Caco-2 (cell line): ENCODE measurements around the gene TENT5A. TPM values are rescaled to one million over a fixed set of nuclear protein-coding genes. Genes with fewer than 3 reads are reported as not detected.

ENCODE experiments used
- BruUV-seq: library from RNA; stranded (reverse); fragments of 400-500 nt; replicated peaks from 2 replicates; lab custom pipeline; 2021; lab: Mats Ljungman, UMichigan
- CTCF ChIA-PET: fragments of 300-600 bp; sonication (Branson Sonifier 250); formaldehyde crosslinking; loops from one replicate; lab custom pipeline; 2022; ENCODE audit warnings: antibody characterized with exemption; lab: Charles Lee
- POLR2A ChIA-PET: fragments of 300-600 bp; sonication (Branson Sonifier 250); formaldehyde crosslinking; loops from one replicate; lab custom pipeline; 2022; ENCODE audit warnings: antibody characterized with exemption; lab: Charles Lee
- DNase-seq, 2 experiments: peaks; one replicate each; pipeline versions ENCODE4 v3.0.0 to v3.0.0-alpha.2; 2020 to 2022
- H3K27me3 ChIP-seq: replicated peaks from 2 replicates; pipeline ENCODE4 v1.6.0; 2011; ENCODE audit warnings: low read length; ENCODE audit not compliant: control insufficient read depth, insufficient read depth
- H3K36me3 ChIP-seq: 2 replicates; pipeline ENCODE4 v1.5.1; 2011; ENCODE audit warnings: low read length; ENCODE audit not compliant: control insufficient read depth, insufficient read depth
- H3K4me1 ChIP-seq: fragments of 250-450 bp; sonication (Bioruptor Pico); 2 replicates; pipeline ENCODE4 v1.5.1; 2020; ENCODE audit warnings: mild to moderate bottlenecking
- H3K4me3 ChIP-seq: 2 replicates; pipeline ENCODE4 v1.5.1; 2011; ENCODE audit warnings: low read depth, mild to moderate bottlenecking, control low read depth, low read length
- H3K9me3 ChIP-seq: fragments of 250-450 bp; sonication (Bioruptor Pico); 2 replicates; pipeline ENCODE4 v1.5.1; 2020; ENCODE audit warnings: mild to moderate bottlenecking, moderate library complexity
- H3K27ac Mint-ChIP-seq: one replicate; pipeline ENCODE4 v1.8.0; 2022; ENCODE audit warnings: mixed read lengths; ENCODE audit not compliant: unreplicated experiment
- H3K27me3 Mint-ChIP-seq: one replicate; pipeline ENCODE4 v1.8.0; 2022; ENCODE audit warnings: mixed read lengths; ENCODE audit not compliant: insufficient read depth, unreplicated experiment
- H3K36me3 Mint-ChIP-seq: one replicate; pipeline ENCODE4 v1.8.0; 2022; ENCODE audit warnings: mild to moderate bottlenecking, mixed read lengths; ENCODE audit not compliant: insufficient read depth, unreplicated experiment
- H3K4me1 Mint-ChIP-seq: one replicate; pipeline ENCODE4 v1.8.0; 2022; ENCODE audit warnings: low read depth, mixed read lengths; ENCODE audit not compliant: unreplicated experiment
- H3K4me3 Mint-ChIP-seq: one replicate; pipeline ENCODE4 v1.8.0; 2022; ENCODE audit warnings: mild to moderate bottlenecking, moderate library complexity, mixed read lengths; ENCODE audit not compliant: unreplicated experiment
- H3K9me3 Mint-ChIP-seq: one replicate; pipeline ENCODE4 v1.8.0; 2022; ENCODE audit warnings: mixed read lengths; ENCODE audit not compliant: unreplicated experiment
- CTCF ChIP-seq, 2 experiments: fragments of 200-600 bp in 1 of 2; IDR thresholded peaks; 1 replicate in 1 of 2; 2 replicates in 1 of 2; pipeline versions ENCODE4 v1.5.1 to v1.8.0; 2011 to 2022; ENCODE audit warnings: antibody characterized with exemption in 1 of 2, control low read depth in 1 of 2, inconsistent platforms in 1 of 2, low read depth in 1 of 2, low read length in 1 of 2, mild to moderate bottlenecking in 1 of 2, moderate library complexity in 1 of 2; ENCODE audit not compliant: insufficient read depth in 1 of 2, severe bottlenecking in 1 of 2, unreplicated experiment in 1 of 2
- intact Hi-C: fragments of 100-400 bp; cut with micrococcal nuclease; formaldehyde crosslinking; loops from one replicate; pipeline ENCODE4 v1.10.0; 2022; ENCODE audit not compliant: unreplicated experiment
- total RNA-seq: library from RNA; stranded (reverse); gene quantifications from 2 replicates; pipeline ENCODE4 v1.2.3, GENCODE V29; 2022

TENT5A gene
- total RNA-seq, 1 experiment from 2014 or later = 45.0 TPM

- H3K36me3 Mint-ChIP-seq = no peaks in the 10 kb centered on the region
- ChIA-PET CTCF (no interaction called here), POLR2A (no interaction called here)
- no peaks in the 10 kb centered on the region for H3K36me3 ChIP-seq
- peaks cover 12% of the 10 kb centered on the region for H3K9me3 Mint-ChIP-seq
- H3K27me3 ChIP-seq = no peaks in the 10 kb centered on the region
- no peak overlapping the region for H3K4me3 Mint-ChIP-seq
- H3K27me3 Mint-ChIP-seq = no peaks in the 10 kb centered on the region
- TF ChIP-seq CTCF (IDR thresholded peaks at IDR 0.05; ENCODE audit: insufficient read depth in 1 of 2, low read depth in 1 of 2, low read length in 1 of 2, severe bottlenecking in 1 of 2, unreplicated experiment in 1 of 2) = no peak
- H3K4me1 Mint-ChIP-seq = peaks cover 5% of the 10 kb centered on the region
- peaks cover 38% of the 10 kb centered on the region for H3K4me1 ChIP-seq
- DNase-seq = no peak
- no peaks in the 10 kb centered on the region for H3K9me3 ChIP-seq
- no peak overlapping the region for H3K27ac Mint-ChIP-seq
- H3K4me3 ChIP-seq = no peak overlapping the region
- intact Hi-C loops = no loop called here
- no TSS peak for BruUV-seq
These were observed 12.1 kb upstream of the TENT5A start for GRCh38 chr6:81764531-81764930.

GRCh38 chr6:81763968-81764367 lies 11.5 kb upstream of the TENT5A start:
- ChIA-PET CTCF (no interaction called here), POLR2A (no interaction called here)
- Mint-ChIP-seq H3K36me3 (no peaks in the 10 kb centered on the region), H3K9me3 (peaks cover 12% of the 10 kb centered on the region), H3K27ac (no peak overlapping the region), H3K27me3 (no peaks in the 10 kb centered on the region), H3K4me3 (no peak overlapping the region), H3K4me1 (peaks cover 9% of the 10 kb centered on the region)
- no TSS peak for BruUV-seq
- Histone ChIP-seq H3K36me3 (no peaks in the 10 kb centered on the region), H3K9me3 (no peaks in the 10 kb centered on the region), H3K27me3 (no peaks in the 10 kb centered on the region), H3K4me1 (peaks cover 44% of the 10 kb centered on the region), H3K4me3 (no peak overlapping the region)
- DNase-seq = no peak
- intact Hi-C loops = no loop called here
- no peak for TF ChIP-seq CTCF (IDR thresholded peaks at IDR 0.05; ENCODE audit: insufficient read depth in 1 of 2, low read depth in 1 of 2, low read length in 1 of 2, severe bottlenecking in 1 of 2, unreplicated experiment in 1 of 2)

GRCh38 chr6:81763051-81763450 lies 10.6 kb upstream of the TENT5A start:
- Histone ChIP-seq H3K4me3 (no peak overlapping the region), H3K4me1 (peaks cover 48% of the 10 kb centered on the region), H3K27me3 (no peaks in the 10 kb centered on the region), H3K9me3 (no peaks in the 10 kb centered on the region), H3K36me3 (no peaks in the 10 kb centered on the region)
- ChIA-PET CTCF (no interaction called here), POLR2A (no interaction called here)
- TF ChIP-seq CTCF (IDR thresholded peaks at IDR 0.05; ENCODE audit: insufficient read depth in 1 of 2, low read depth in 1 of 2, low read length in 1 of 2, severe bottlenecking in 1 of 2, unreplicated experiment in 1 of 2) = no peak
- Mint-ChIP-seq H3K27ac (no peak overlapping the region), H3K36me3 (no peaks in the 10 kb centered on the region), H3K4me1 (peaks cover 9% of the 10 kb centered on the region), H3K9me3 (peaks cover 12% of the 10 kb centered on the region), H3K27me3 (no peaks in the 10 kb centered on the region), H3K4me3 (no peak overlapping the region)
- intact Hi-C loops = no loop called here
- BruUV-seq = no TSS peak
- DNase-seq = no peak
